ENCODE data around the gene CNTN1. TPM values are rescaled to one million over a fixed set of nuclear protein-coding genes. Genes with fewer than 3 reads are reported as not detected.
"Not testable (repeated sequence)": the region's sequence is repeated elsewhere in the genome, so short reads cannot be mapped to it uniquely, and the experiment has no call there.

Gene CNTN1
- total and polyA plus RNA-seq, 2 donors: 63.4 to 67.0 TPM

- H3K27ac ChIP-seq (ENCODE audit: low read depth): no peak overlapping the region
- peaks cover 1% of the 10 kb centered on the region for H3K4me1 ChIP-seq (ENCODE audit: insufficient read depth)
- no peaks in the 10 kb centered on the region for H3K36me3 ChIP-seq (ENCODE audit: insufficient read depth)
- WGBS: 91% methylated on average over 6 of the region's 6 CpGs
- no peak overlapping the region for H3K4me3 ChIP-seq (ENCODE audit: low read depth, low read length)
- DNase-seq (ENCODE audit: extremely low spot score): no peak
Observed at GRCh38 chr12:40723001-40723400, 30.8 kb downstream of the CNTN1 start.

GRCh38 chr12:40726366-40726765, 34.1 kb downstream of the CNTN1 start:
- Histone ChIP-seq H3K4me1 (ENCODE audit: insufficient read depth) (no peaks in the 10 kb centered on the region), H3K36me3 (ENCODE audit: insufficient read depth) (no peaks in the 10 kb centered on the region), H3K27ac (ENCODE audit: low read depth) (no peak overlapping the region), H3K4me3 (ENCODE audit: low read depth, low read length) (no peak overlapping the region)
- DNase-seq (ENCODE audit: extremely low spot score): no peak
- WGBS: 93% methylated on average over 1 of the region's 1 CpG

- Histone ChIP-seq H3K27ac (ENCODE audit: low read depth) (no peak overlapping the region), H3K4me3 (ENCODE audit: low read depth, low read length) (no peak overlapping the region), H3K36me3 (ENCODE audit: insufficient read depth) (no peaks in the 10 kb centered on the region), H3K4me1 (ENCODE audit: insufficient read depth) (no peaks in the 10 kb centered on the region)
- DNase-seq (ENCODE audit: extremely low spot score): no peak
- WGBS: 84% methylated on average over 4 of the region's 4 CpGs
Observed at GRCh38 chr12:40727774-40728483, 35.7 kb downstream of the CNTN1 start.

GRCh38 chr12:40730281-40730680, 38.0 kb downstream of the CNTN1 start:
- H3K36me3 ChIP-seq (ENCODE audit: insufficient read depth): no peaks in the 10 kb centered on the region
- 85% methylated on average over 1 of the region's 1 CpG for WGBS
- H3K27ac ChIP-seq (ENCODE audit: low read depth): no peak overlapping the region
- H3K4me1 ChIP-seq (ENCODE audit: insufficient read depth): no peaks in the 10 kb centered on the region
- no peak for DNase-seq (ENCODE audit: extremely low spot score)
- no peak overlapping the region for H3K4me3 ChIP-seq (ENCODE audit: low read depth, low read length)

- Histone ChIP-seq H3K36me3 (ENCODE audit: insufficient read depth) (no peaks in the 10 kb centered on the region), H3K4me1 (ENCODE audit: insufficient read depth) (no peaks in the 10 kb centered on the region), H3K27ac (ENCODE audit: low read depth) (no peak overlapping the region), H3K4me3 (ENCODE audit: low read depth, low read length) (no peak overlapping the region)
- peak; percentile 14 for DNase-seq (ENCODE audit: extremely low spot score)
Observed at GRCh38 chr12:40733871-40734270, 41.6 kb downstream of the CNTN1 start.

- Histone ChIP-seq H3K4me3 (ENCODE audit: low read depth, low read length) (no peak overlapping the region), H3K27ac (ENCODE audit: low read depth) (no peak overlapping the region), H3K36me3 (ENCODE audit: insufficient read depth) (no peaks in the 10 kb centered on the region), H3K4me1 (ENCODE audit: insufficient read depth) (no peaks in the 10 kb centered on the region)
- WGBS: 83% methylated on average over 3 of the region's 3 CpGs
- no peak for DNase-seq (ENCODE audit: extremely low spot score)
Observed at GRCh38 chr12:40734276-40734675, 42.0 kb downstream of the CNTN1 start.

GRCh38 chr12:40735551-40736230, 43.5 kb downstream of the CNTN1 start:
- H3K4me3 ChIP-seq (ENCODE audit: low read depth, low read length): no peak overlapping the region
- no peak overlapping the region for H3K27ac ChIP-seq (ENCODE audit: low read depth)
- 59% methylated on average over 3 of the region's 3 CpGs for WGBS
- H3K36me3 ChIP-seq (ENCODE audit: insufficient read depth): no peaks in the 10 kb centered on the region
- DNase-seq (ENCODE audit: extremely low spot score): no peak
- no peaks in the 10 kb centered on the region for H3K4me1 ChIP-seq (ENCODE audit: insufficient read depth)

GRCh38 chr12:40737416-40737815, 45.2 kb downstream of the CNTN1 start:
- not testable (repeated sequence) for H3K4me1 ChIP-seq (ENCODE audit: insufficient read depth); DNase-seq (ENCODE audit: extremely low spot score); H3K36me3 ChIP-seq (ENCODE audit: insufficient read depth); H3K27ac ChIP-seq (ENCODE audit: low read depth); H3K4me3 ChIP-seq (ENCODE audit: low read depth, low read length)
- 95% methylated on average over 4 of the region's 4 CpGs for WGBS

GRCh38 chr12:40738856-40739255, 46.6 kb downstream of the CNTN1 start:
- no peak overlapping the region for H3K4me3 ChIP-seq (ENCODE audit: low read depth, low read length)
- DNase-seq (ENCODE audit: extremely low spot score): no peak
- no peak overlapping the region for H3K27ac ChIP-seq (ENCODE audit: low read depth)
- no peaks in the 10 kb centered on the region for H3K36me3 ChIP-seq (ENCODE audit: insufficient read depth)
- no peaks in the 10 kb centered on the region for H3K4me1 ChIP-seq (ENCODE audit: insufficient read depth)

- WGBS: 40% methylated on average over 2 of the region's 2 CpGs
- Histone ChIP-seq H3K4me1 (ENCODE audit: insufficient read depth) (no peaks in the 10 kb centered on the region), H3K4me3 (ENCODE audit: low read depth, low read length) (no peak overlapping the region), H3K36me3 (ENCODE audit: insufficient read depth) (no peaks in the 10 kb centered on the region), H3K27ac (ENCODE audit: low read depth) (no peak overlapping the region)
- DNase-seq (ENCODE audit: extremely low spot score): no peak
Observed at GRCh38 chr12:40742041-40742440, 49.8 kb downstream of the CNTN1 start.

- no peaks in the 10 kb centered on the region for H3K36me3 ChIP-seq (ENCODE audit: insufficient read depth)
- no peak for DNase-seq (ENCODE audit: extremely low spot score)
- no peak overlapping the region for H3K4me3 ChIP-seq (ENCODE audit: low read depth, low read length)
- no peaks in the 10 kb centered on the region for H3K4me1 ChIP-seq (ENCODE audit: insufficient read depth)
- no peak overlapping the region for H3K27ac ChIP-seq (ENCODE audit: low read depth)
Observed at GRCh38 chr12:40745386-40745785, 53.1 kb downstream of the CNTN1 start.

- DNase-seq (ENCODE audit: extremely low spot score): no peak
- no peak overlapping the region for H3K4me3 ChIP-seq (ENCODE audit: low read depth, low read length)
- H3K4me1 ChIP-seq (ENCODE audit: insufficient read depth): no peaks in the 10 kb centered on the region
- H3K27ac ChIP-seq (ENCODE audit: low read depth): no peak overlapping the region
- no peaks in the 10 kb centered on the region for H3K36me3 ChIP-seq (ENCODE audit: insufficient read depth)
- 91% methylated on average over 1 of the region's 1 CpG for WGBS
Observed at GRCh38 chr12:40749863-40750262, 57.6 kb downstream of the CNTN1 start.

GRCh38 chr12:40752011-40752410, 59.8 kb downstream of the CNTN1 start:
- WGBS: 28% methylated on average over 2 of the region's 2 CpGs
- H3K4me3 ChIP-seq (ENCODE audit: low read depth, low read length): no peak overlapping the region
- no peaks in the 10 kb centered on the region for H3K36me3 ChIP-seq (ENCODE audit: insufficient read depth)
- H3K4me1 ChIP-seq (ENCODE audit: insufficient read depth): no peaks in the 10 kb centered on the region
- no peak for DNase-seq (ENCODE audit: extremely low spot score)
- H3K27ac ChIP-seq (ENCODE audit: low read depth): no peak overlapping the region

GRCh38 chr12:40760821-40761220, 68.6 kb downstream of the CNTN1 start:
- no peaks in the 10 kb centered on the region for H3K36me3 ChIP-seq (ENCODE audit: insufficient read depth)
- no peak for DNase-seq (ENCODE audit: extremely low spot score)
- no peak overlapping the region for H3K27ac ChIP-seq (ENCODE audit: low read depth)
- H3K4me1 ChIP-seq (ENCODE audit: insufficient read depth): no peaks in the 10 kb centered on the region
- H3K4me3 ChIP-seq (ENCODE audit: low read depth, low read length): no peak overlapping the region
